B cell (primary cell): ENCODE measurements around the gene NRGN. TPM values are rescaled to one million over a fixed set of nuclear protein-coding genes. Genes with fewer than 3 reads are reported as not detected.

Experiments
- ATAC-seq: fragments of 200-7000 bp; cut with Tn5 transposase; one replicate; pipeline ENCODE4 v1.10.0; 2021; ENCODE audit warnings: low read depth, mild to moderate bottlenecking, moderate number of reproducible peaks, moderate library complexity
- CTCF ChIA-PET: fragments of 350-600 bp; sonication (Branson Sonifier 250); formaldehyde crosslinking; loops from one replicate; lab custom pipeline; 2021; ENCODE audit warnings: antibody characterized with exemption, inconsistent platforms; lab: Charles Lee
- POLR2A ChIA-PET: fragments of 350-600 bp; sonication (Branson Sonifier 250); formaldehyde crosslinking; loops from one replicate; lab custom pipeline; 2021; ENCODE audit warnings: antibody characterized with exemption; lab: Charles Lee
- DNase-seq: peaks from one replicate; pipeline ENCODE4 v3.0.0; 2013
- H2AFZ ChIP-seq: 2 replicates; pipeline ENCODE4 v1.6.1; 2012; ENCODE audit warnings: mild to moderate bottlenecking, low read depth, low read length; ENCODE audit not compliant: insufficient read depth, poor library complexity, severe bottlenecking
- H3K27ac ChIP-seq, 2 donors: 1 replicate in 1 of 2; 2 replicates in 1 of 2; pipeline ENCODE4 v1.5.1; 2012 to 2013; ENCODE audit warnings: low read length in 2 of 2, mild to moderate bottlenecking in 2 of 2, moderate library complexity in 1 of 2
- H3K27me3 ChIP-seq, 4 experiments: fragments of 200-600 bp in 1 of 4; sonication (generic) in 1 of 4; replicated peaks in 1 of 4; 1 replicate in 2 of 4; 2 replicates in 2 of 4; pipeline versions ENCODE4 v1.6.1 to v1.7.0; 2013 to 2016; ENCODE audit warnings: low read length in 3 of 4, mild to moderate bottlenecking in 2 of 4, mixed read lengths in 1 of 4, moderate library complexity in 1 of 4; ENCODE audit not compliant: insufficient read depth in 4 of 4, control insufficient read depth in 3 of 4; ENCODE audit errors: control extremely low read depth in 1 of 4
- H3K36me3 ChIP-seq, 2 experiments: replicated peaks in 1 of 2; 1 replicate in 1 of 2; 2 replicates in 1 of 2; pipeline versions ENCODE4 v1.6.1 to v1.7.1; 2013; ENCODE audit warnings: low read length in 1 of 2; ENCODE audit not compliant: insufficient read depth in 2 of 2, control insufficient read depth in 1 of 2; ENCODE audit errors: control extremely low read depth in 1 of 2, extremely low read depth in 1 of 2
- H3K4me1 ChIP-seq, 2 donors: fragments of 200-600 bp in 1 of 2; sonication (generic) in 1 of 2; 1 replicate in 1 of 2; 2 replicates in 1 of 2; pipeline versions ENCODE4 v1.5.1 to v1.6.1; 2013 to 2017; ENCODE audit warnings: low read length in 2 of 2; ENCODE audit not compliant: control insufficient read depth in 2 of 2, insufficient read depth in 2 of 2
- H3K4me2 ChIP-seq: replicated peaks from 2 replicates; pipeline ENCODE3; 2012; ENCODE audit warnings: mild to moderate bottlenecking, low read depth, low read length; ENCODE audit not compliant: poor library complexity, severe bottlenecking
- H3K4me3 ChIP-seq, 5 experiments: fragments of 200-600 bp in 1 of 5; sonication (generic) in 1 of 5; 1 replicate in 3 of 5; 2 replicates in 2 of 5; pipeline versions ENCODE4 v1.5.1 to v1.7.0; 2011 to 2016; ENCODE audit warnings: low read length in 4 of 5, mild to moderate bottlenecking in 4 of 5, low read depth in 2 of 5, control low read depth in 1 of 5, moderate library complexity in 1 of 5; ENCODE audit not compliant: insufficient read depth in 1 of 5; ENCODE audit errors: control extremely low read depth in 1 of 5, extremely low read depth in 1 of 5
- H3K79me2 ChIP-seq: fragments of 200-600 bp; sonication (generic); one replicate; pipeline ENCODE4 v1.6.0; 2016; ENCODE audit warnings: low read length; ENCODE audit not compliant: control insufficient read depth, insufficient read depth
- H3K9ac ChIP-seq: fragments of 200-600 bp; sonication (generic); 2 replicates; pipeline ENCODE4 v1.6.1; 2017; ENCODE audit warnings: mild to moderate bottlenecking, low read length, moderate library complexity
- H3K9me3 ChIP-seq, 3 donors: one replicate each; pipeline versions ENCODE4 v1.6.1 to v1.7.1; 2013; ENCODE audit warnings: low read length in 2 of 3; ENCODE audit not compliant: control insufficient read depth in 2 of 3, insufficient read depth in 1 of 3; ENCODE audit errors: control extremely low read depth in 1 of 3
- H4K20me1 ChIP-seq: 2 replicates; pipeline ENCODE4 v1.6.0; 2012; ENCODE audit warnings: mild to moderate bottlenecking, low read length; ENCODE audit not compliant: insufficient read depth, control insufficient read depth, poor library complexity, severe bottlenecking
- H3K27ac Mint-ChIP-seq: one replicate; pipeline ENCODE4 v1.8.0; 2021; ENCODE audit warnings: mixed read lengths
- H3K27me3 Mint-ChIP-seq: one replicate; pipeline ENCODE4 v1.8.0; 2021; ENCODE audit warnings: mixed read lengths
- H3K4me1 Mint-ChIP-seq: one replicate; pipeline ENCODE4 v1.8.0; 2021; ENCODE audit warnings: mixed read lengths
- H3K4me3 Mint-ChIP-seq: one replicate; pipeline ENCODE4 v1.8.0; 2021; ENCODE audit warnings: mixed read lengths
- H3K9me3 Mint-ChIP-seq: one replicate; pipeline ENCODE4 v1.8.0; 2022; ENCODE audit warnings: mixed read lengths; ENCODE audit not compliant: insufficient read depth
- CTCF ChIP-seq: fragments of 200-600 bp; IDR thresholded peaks from one replicate; pipeline ENCODE4 v1.8.0; 2022; ENCODE audit warnings: antibody characterized with exemption, mild to moderate bottlenecking
- EZH2 ChIP-seq: IDR thresholded peaks from 2 replicates; pipeline ENCODE4 v1.6.1; 2012; ENCODE audit warnings: borderline replicate concordance, low read depth, mild to moderate bottlenecking, moderate library complexity, low read length; ENCODE audit not compliant: insufficient read depth, poor library complexity, severe bottlenecking
- WGBS: methylation state at CpG from one replicate; pipeline ENCODE4 v1.1.5; 2013; ENCODE audit warnings: missing lambda C conversion rate; ENCODE audit not compliant: insufficient coverage; 5-methylcytosine and 5-hydroxymethylcytosine counted together
- intact Hi-C: fragments of 100-400 bp; cut with micrococcal nuclease; formaldehyde crosslinking; loops from one replicate; pipeline ENCODE4 v1.10.0; 2022
- polyA plus RNA-seq: library from polyadenylated mRNA; depleted of rRNA; stranded (reverse); fragments of >200 nt; gene quantifications from 2 replicates; pipeline ENCODE4 v1.2.3, GENCODE V29; 2012
- total RNA-seq, 2 donors: library from RNA; stranded (reverse); fragments of 120-200 nt in 1 of 2; gene quantifications; 1 replicate in 1 of 2; 2 replicates in 1 of 2; pipeline versions ENCODE4 v1.2.3 to v1.2.4, GENCODE V29; 2013 to 2022

Gene NRGN
- total and polyA plus RNA-seq, 2 donors (not counting 1 experiment from before 2014, with no cell fraction given) = 3.1 TPM; not detected in 1

DNA sequence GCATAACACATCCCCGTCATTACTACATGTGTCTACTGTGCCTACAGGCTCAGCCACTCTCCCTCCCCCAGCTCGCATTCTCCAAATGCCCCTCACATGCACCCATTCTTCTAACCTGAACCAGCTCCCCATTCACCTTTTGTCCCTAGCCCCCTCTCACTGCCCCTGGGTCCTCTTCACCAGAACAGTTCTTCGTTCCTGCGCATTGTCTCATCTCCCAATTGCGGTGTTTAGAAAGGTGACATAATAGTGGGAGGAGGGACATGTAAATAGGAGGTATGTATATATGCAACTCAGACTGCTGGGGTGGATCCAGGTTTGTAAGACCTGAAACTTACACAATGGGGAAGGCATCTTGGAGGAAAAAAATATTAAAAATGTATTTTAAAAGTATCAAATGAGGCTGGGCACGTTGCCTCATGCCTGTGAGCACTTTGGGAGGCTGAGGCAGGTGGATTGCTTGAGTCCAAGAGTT lies 17.0 kb downstream of the NRGN start:
- CTCF ChIA-PET = interaction anchor here (3.0 to 11.1 kb wide), 2 partner anchors 7 to 87 kb away, joined by 25 to 153 read pairs; partner anchors contain the start of gene VSIG2
- no peak for ATAC-seq

More for the DNA sequence above, 17.0 kb downstream of the NRGN start:
- H3K9me3 Mint-ChIP-seq = no peaks in the 10 kb centered on the region
- H3K27ac Mint-ChIP-seq = no peak overlapping the region
- peaks cover 11% of the 10 kb centered on the region for H3K27me3 Mint-ChIP-seq
- POLR2A ChIA-PET = interaction anchor here (1.1 kb wide), 1 partner anchor 83 kb away, joined by 3 read pairs; the partner anchor contains the start of genes SIAE and SPA17
- Histone ChIP-seq H3K27me3 (peaks cover 0 to 20% (median 10%) of the 10 kb centered on the region in 4 experiments), H3K4me1 (peaks cover 35 to 46% of the 10 kb centered on the region in 2 donors), H3K79me2 (peaks cover 31% of the 10 kb centered on the region), H3K4me3 (no peak overlapping the region), H3K36me3 (no peaks in the 10 kb centered on the region), H2AFZ (no peak overlapping the region), H3K9me3 (peaks cover 0 to 3% (median 0%) of the 10 kb centered on the region in 3 donors), H3K9ac (no peak overlapping the region), H3K27ac (no peak overlapping the region), H3K4me2 (no peak overlapping the region), H4K20me1 (peaks cover 6% of the 10 kb centered on the region)
- DNase-seq = no peak
- H3K4me3 Mint-ChIP-seq = no peak overlapping the region
- WGBS = 100% methylated on average over 3 of the region's 6 CpGs
- no peak for TF ChIP-seq EZH2
- TF ChIP-seq CTCF = no peak
- intact Hi-C loops = no loop called here
- H3K4me1 Mint-ChIP-seq = peaks cover 32% of the 10 kb centered on the region
